HTERT RPE-1 (cell line): ENCODE data around the gene STAT5B.
"Not testable (repeated sequence)": the region's sequence is repeated elsewhere in the genome, so short reads cannot be mapped to it uniquely, and the experiment has no call there.

Experiments used
- in situ Hi-C: fragments of 300-500 bp; cut with MboI; formaldehyde crosslinking; loops from 4 replicates; pipeline ENCODE4 v1.14.3; 2020; ENCODE audit warnings: low sequenced_read_pairs

The STAT5B gene

DNA sequence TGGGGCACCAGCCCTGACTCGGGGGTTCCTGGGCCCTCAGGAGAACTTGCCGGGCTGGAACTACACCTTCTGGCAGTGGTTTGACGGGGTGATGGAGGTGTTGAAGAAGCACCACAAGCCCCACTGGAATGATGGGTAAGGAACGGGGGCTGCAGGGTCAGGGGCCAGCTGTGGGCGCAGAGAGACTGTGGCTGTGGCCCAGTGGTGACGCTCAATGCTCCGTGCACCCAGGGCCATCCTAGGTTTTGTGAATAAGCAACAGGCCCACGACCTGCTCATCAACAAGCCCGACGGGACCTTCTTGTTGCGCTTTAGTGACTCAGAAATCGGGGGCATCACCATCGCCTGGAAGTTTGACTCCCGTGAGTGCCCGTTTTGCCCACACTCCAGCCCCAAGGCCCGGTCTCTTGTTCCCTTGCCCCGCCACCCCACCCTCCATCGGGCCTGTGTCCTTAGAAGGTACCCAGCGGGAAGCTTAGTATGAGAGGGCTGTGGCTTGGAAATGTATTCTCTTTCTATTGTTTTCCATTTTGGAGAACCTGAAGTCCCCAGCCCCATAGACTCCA is 31.3 kb upstream of the STAT5B start:
- in situ Hi-C loops = no loop called here

GRCh38 chr17:42306385-42306667 is 30.1 kb upstream of the STAT5B start:
- in situ Hi-C loops = no loop called here

DNA sequence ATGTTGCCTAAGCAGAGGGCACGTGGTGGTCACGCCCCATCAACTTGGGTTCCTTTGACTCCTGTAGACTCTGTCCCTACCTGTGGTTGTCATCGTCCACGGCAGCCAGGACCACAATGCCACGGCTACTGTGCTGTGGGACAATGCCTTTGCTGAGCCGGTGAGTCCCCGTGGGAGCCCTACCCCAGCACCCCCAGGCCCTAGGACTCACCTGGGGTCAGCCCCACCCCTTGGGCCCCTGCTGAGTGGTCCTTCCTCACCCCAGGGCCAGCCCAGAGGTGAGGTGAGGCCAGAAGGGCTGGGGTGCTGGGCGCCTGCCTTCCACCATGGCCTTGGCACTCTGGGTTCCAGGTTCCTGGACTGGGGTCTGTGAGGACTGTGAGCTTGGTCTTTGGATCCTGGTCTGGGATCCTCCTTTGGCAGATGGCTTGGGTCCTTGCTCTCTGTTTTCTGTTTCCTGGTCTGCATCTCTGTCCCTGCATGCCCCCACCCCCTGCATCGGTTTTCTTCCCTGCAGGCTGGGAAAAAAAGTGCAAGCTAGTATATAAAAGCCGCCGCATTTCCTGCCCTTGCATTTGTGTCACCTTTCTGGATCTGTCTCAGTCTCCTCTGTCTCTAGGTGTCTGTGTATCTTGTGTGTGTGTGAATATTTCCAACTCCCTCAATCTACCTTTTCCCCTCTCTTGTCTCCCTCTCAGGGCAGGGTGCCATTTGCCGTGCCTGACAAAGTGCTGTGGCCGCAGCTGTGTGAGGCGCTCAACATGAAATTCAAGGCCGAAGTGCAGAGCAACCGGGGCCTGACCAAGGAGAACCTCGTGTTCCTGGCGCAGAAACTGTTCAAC is 29.6 kb upstream of the STAT5B start:
- in situ Hi-C loops = no loop called here

GRCh38 chr17:42305031-42305330 is 28.8 kb upstream of the STAT5B start:
- in situ Hi-C loops = not testable (repeated sequence)

- in situ Hi-C loops = no loop called here
Measured at GRCh38 chr17:42304187-42305030, 28.2 kb upstream of the STAT5B start.

GRCh38 chr17:42303694-42304093 is 27.5 kb upstream of the STAT5B start:
- in situ Hi-C loops = no loop called here

DNA sequence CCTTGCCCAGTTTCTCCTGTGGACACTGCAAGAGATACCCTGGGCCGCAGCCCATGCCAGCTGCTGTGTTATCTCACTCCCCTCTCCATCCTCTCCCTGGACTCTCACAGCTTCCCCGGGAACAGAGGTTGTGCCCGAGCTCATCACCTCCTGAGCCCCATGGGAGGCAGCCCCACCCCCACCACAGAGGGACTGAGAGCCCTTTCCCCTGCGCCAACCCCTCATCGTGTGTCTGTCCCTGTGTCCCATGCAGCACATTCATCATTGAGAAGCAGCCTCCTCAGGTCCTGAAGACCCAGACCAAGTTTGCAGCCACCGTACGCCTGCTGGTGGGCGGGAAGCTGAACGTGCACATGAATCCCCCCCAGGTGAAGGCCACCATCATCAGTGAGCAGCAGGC is 24.8 kb upstream of the STAT5B start:
- in situ Hi-C loops = no loop called here

DNA sequence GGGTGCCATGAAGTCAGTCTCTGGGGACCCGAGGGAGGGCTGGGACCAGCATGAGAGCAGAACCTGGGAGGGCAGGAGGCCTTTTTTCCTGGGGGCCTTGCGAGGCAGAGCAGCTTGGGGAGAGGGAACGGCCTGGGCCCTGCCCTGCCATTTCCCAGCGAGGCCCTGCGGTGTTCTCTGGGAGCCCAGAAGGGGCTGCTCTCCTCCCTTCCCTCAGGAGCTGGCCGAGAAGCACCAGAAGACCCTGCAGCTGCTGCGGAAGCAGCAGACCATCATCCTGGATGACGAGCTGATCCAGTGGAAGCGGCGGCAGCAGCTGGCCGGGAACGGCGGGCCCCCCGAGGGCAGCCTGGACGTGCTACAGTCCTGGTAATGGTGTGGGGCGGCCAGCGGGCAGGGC is 23.7 kb upstream of the STAT5B start:
- in situ Hi-C loops = not testable (repeated sequence)

- in situ Hi-C loops = not testable (repeated sequence)
Measured at GRCh38 chr17:42299361-42299760, 23.2 kb upstream of the STAT5B start.

- in situ Hi-C loops = not testable (repeated sequence)
Measured at GRCh38 chr17:42297775-42298174, 21.6 kb upstream of the STAT5B start.

GRCh38 chr17:42296012-42296411 is 19.8 kb upstream of the STAT5B start:
- in situ Hi-C loops = no loop called here

GRCh38 chr17:42294469-42295398 is 18.5 kb upstream of the STAT5B start:
- in situ Hi-C loops = no loop called here

- in situ Hi-C loops = no loop called here
Measured at GRCh38 chr17:42291129-42291528, 14.9 kb upstream of the STAT5B start.

- in situ Hi-C loops = no loop called here
Measured at GRCh38 chr17:42290577-42290976, 14.4 kb upstream of the STAT5B start.

DNA sequence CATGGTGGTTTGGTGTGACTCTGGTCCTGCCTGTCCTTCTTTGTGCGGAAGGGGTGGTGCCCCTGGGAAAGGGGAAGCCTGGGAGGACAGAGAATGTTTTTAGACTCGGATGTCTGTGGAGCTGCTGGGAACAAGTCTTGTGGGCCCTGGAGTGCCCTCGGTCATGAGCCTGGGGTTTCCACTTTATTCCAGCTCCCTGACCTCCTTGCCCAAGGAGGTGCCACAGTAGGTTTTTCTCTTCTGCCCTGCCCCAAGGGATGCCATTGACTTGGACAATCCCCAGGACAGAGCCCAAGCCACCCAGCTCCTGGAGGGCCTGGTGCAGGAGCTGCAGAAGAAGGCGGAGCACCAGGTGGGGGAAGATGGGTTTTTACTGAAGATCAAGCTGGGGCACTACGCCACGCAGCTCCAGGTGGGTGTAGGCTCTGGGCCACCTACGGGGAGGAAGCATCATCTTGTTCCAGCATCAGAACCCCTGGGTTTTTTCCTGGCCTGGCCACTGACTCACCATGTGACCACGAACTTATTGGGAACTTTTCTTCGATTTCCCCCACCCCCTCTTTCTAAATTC is 13.5 kb upstream of the STAT5B start:
- in situ Hi-C loops = no loop called here

- in situ Hi-C loops = no loop called here
Measured at GRCh38 chr17:42288803-42289610, 12.8 kb upstream of the STAT5B start.

DNA sequence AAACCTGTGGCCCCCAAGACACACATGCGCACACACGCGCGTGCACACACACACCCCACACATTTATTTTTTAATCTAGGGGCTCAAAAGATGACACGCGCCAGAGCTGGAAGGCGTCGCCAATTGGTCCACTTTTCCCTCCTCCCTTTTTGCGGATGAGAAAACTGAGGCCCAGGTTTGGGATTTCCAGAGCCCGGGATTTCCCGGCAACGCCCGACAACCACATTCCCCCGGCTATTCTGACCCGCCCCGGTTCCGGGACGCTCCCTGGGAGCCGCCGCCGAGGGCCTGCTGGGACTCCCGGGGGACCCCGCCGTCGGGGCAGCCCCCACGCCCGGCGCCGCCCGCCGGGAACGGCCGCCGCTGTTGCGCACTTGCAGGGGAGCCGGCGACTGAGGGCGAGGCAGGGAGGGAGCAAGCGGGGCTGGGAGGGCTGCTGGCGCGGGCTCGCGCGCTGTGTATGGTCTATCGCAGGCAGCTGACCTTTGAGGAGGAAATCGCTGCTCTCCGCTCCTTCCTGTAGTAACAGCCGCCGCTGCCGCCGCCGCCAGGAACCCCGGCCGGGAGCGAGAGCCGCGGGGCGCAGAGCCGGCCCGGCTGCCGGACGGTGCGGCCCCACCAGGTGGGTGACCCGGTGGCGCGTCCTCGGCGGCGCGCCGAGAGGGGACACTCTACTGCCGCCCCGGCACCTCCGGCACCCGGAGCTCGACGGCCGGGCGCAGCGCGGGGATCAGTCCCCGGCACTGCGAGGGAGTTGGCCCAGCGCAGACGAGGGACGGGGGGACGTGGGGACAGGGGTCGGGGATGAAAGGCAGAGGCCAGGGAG is 12.0 kb upstream of the STAT5B start, which contains the start of gene STAT5A:
TSS of gene STAT5A (plus strand) at position 522 of the 826 bp plus-strand sequence. CDS start 914 bp downstream, outside the sequence.
- in situ Hi-C loops = no loop called here

DNA sequence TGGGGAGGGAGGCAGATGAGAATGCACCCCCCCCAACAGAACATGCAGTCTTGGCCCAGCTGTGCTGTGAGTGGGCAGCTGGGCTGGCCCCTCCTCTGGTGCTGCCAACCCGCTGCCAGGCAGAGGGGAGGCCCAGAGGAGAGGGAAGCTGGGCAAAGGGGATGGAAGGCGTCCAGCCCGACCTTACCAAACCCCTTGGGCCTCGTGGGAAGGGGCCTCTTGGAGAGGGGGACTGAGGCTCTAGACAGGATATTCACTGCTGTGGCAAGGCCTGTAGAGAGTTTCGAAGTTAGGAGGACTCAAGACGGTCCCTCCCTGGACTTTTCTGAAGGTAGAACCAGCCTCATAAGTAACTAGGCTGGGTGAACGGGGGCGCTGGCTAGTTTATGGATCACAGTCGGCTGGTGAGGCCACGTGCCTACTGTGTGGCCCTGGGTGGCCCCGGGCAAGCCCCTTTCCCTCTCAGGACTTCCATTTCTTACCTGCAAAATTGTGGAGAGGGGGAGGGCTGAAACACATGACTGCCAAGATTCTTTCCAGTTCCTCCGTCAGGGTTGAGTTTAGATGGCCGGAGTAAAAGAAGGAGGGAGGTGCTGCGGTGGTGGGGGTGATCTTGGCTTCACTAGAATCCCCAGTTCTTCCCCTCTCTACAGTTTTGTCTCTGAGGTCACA is 11.2 kb upstream of the STAT5B start:
- in situ Hi-C loops = no loop called here
